NCI-H1436 (cell line): ENCODE results near the gene LGALS12.

Experiments used
- DNase-seq: peaks from one replicate; lab custom pipeline; 2025; lab: John Stamatoyannopoulos, UW

The LGALS12 gene

GRCh38 chr11:63505857-63506528, at the start of gene LGALS12:
Gene LGALS12, plus strand, starts transcription at chr11:63506084. Its CDS starts 375 bp downstream, at chr11:63506459.
- DNase-seq: no peak

GRCh38 chr11:63459586-63459985, 46.3 kb upstream of the LGALS12 start:
- no peak for DNase-seq

GRCh38 chr11:63462137-63462536, 43.7 kb upstream of the LGALS12 start:
- no peak for DNase-seq

- no peak for DNase-seq
Observed at GRCh38 chr11:63470311-63470710, 35.6 kb upstream of the LGALS12 start.

- DNase-seq: no peak
Observed at GRCh38 chr11:63472372-63472771, 33.5 kb upstream of the LGALS12 start.

GRCh38 chr11:63476618-63477017, 29.3 kb upstream of the LGALS12 start:
- DNase-seq: no peak

GRCh38 chr11:63478896-63479295, 27.0 kb upstream of the LGALS12 start:
- peak; percentile 23 for DNase-seq

- no peak for DNase-seq
Observed at GRCh38 chr11:63480039-63480438, 25.8 kb upstream of the LGALS12 start.

- no peak for DNase-seq
Observed at GRCh38 chr11:63485777-63486176, 20.1 kb upstream of the LGALS12 start.

- no peak for DNase-seq
Observed at GRCh38 chr11:63488789-63489188, 17.1 kb upstream of the LGALS12 start.

GRCh38 chr11:63489879-63490278, 16.0 kb upstream of the LGALS12 start:
- no peak for DNase-seq

GRCh38 chr11:63490551-63491239, 15.2 kb upstream of the LGALS12 start, which contains the start of gene PLAAT5:
Gene PLAAT5, minus strand, starts transcription at chr11:63491167. Its CDS starts 133 bp downstream, at chr11:63491034.
- no peak for DNase-seq

GRCh38 chr11:63491240-63491587, 14.7 kb upstream of the LGALS12 start:
- DNase-seq: no peak

- DNase-seq: no peak
Observed at GRCh38 chr11:63491636-63492372, 14.1 kb upstream of the LGALS12 start.

GRCh38 chr11:63492441-63492840, 13.4 kb upstream of the LGALS12 start:
- DNase-seq: no peak

- no peak for DNase-seq
Observed at GRCh38 chr11:63493127-63493526, 12.8 kb upstream of the LGALS12 start.

- no peak for DNase-seq
Observed at GRCh38 chr11:63494975-63495374, 10.9 kb upstream of the LGALS12 start.

- no peak for DNase-seq
Observed at GRCh38 chr11:63499874-63500273, 6.0 kb upstream of the LGALS12 start.

GRCh38 chr11:63501236-63501635, 4.6 kb upstream of the LGALS12 start:
- no peak for DNase-seq

GRCh38 chr11:63502252-63502820, 3.5 kb upstream of the LGALS12 start:
- no peak for DNase-seq

- no peak for DNase-seq
Observed at GRCh38 chr11:63503492-63503891, 2.4 kb upstream of the LGALS12 start.

GRCh38 chr11:63504054-63504453, 1.8 kb upstream of the LGALS12 start:
- DNase-seq: no peak
